Activated T-cell treated with anti-CD3 and anti-CD28 coated beads for 24 hours (primary cell): ENCODE data around the gene SORCS2.
"Not testable (repeated sequence)": the region's sequence is repeated elsewhere in the genome, so short reads cannot be mapped to it uniquely, and the experiment has no call there.

Experiments
- DNase-seq: peaks from one replicate; pipeline ENCODE4 v3.0.0-alpha.2; 2020; ENCODE audit warnings: low read depth

The SORCS2 gene

DNA sequence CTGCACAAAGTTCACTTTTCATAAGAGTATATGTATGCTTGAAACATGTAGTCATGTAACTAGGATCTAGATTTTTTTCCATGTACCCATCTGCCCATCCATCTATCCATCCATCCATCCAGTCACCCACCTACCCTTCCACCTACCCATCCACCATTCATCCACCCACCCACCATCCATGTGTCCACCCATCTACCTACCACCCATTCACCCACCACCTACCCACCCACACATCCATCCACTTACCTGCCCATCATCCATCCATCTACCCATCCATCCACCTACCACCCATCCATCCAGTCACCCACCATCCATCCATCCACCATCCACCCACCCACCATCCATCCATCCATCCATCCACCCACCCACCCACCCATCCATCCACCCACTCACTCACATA lies 364.2 kb downstream of the SORCS2 start:
- no peak for DNase-seq

DNA sequence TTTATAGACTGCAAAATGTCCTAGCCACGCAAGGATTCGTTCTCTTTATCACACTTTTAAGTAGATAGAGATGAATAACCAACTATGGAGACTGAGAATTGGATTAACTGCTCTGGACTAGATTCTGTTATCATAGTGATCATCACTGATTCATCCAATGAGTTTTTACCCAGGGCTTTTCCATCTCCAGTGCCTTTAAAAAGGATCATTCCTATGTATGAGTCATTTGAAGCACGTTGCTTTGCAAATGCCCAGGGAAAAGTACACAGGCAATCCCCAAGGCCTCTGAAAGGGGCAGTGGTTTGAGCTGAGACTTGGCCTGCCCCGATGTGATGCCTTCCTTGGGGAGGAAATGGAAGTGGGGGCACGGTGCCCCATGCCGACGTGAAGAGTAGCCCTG lies 365.1 kb downstream of the SORCS2 start:
- no peak for DNase-seq

DNA sequence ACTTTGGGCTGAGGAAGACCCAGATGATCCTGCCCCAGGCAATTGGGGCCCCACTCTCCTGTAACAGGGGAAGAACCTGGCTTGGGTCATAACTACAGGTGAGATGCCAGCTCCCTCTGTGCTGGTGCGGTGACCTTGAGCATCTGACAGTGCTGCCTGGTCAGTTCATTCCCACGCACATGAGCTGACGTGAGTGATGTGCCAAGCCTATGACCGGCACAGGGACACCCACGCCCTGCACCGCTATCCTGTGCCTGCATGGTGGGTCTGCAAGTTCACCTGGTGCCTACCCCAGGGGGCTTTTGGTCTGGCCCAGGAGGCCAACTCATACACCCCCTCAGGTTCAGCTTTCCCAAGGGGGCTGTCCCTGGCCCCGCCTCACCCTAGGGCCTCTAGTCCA lies 366.1 kb downstream of the SORCS2 start:
- DNase-seq, result no peak

DNA sequence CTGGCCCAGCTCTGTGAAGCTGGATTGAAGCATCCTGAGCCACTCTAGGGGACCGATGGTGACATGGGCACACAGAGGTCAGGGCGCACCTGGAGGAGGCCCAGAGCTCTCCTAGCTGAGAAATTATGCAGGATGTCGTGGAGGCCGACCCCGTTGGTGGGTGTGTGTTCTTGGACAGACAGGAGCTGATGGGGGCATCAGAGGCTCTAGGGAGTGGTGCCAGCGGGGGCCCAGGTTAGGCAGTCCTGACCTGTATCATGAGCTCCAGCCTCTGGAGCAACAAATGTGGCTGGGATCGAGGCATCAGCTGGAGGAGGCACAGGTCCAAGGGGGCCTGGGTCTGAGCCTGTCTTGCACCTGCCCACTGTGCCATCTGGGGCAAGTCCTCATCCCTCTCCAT lies 367.0 kb downstream of the SORCS2 start:
- DNase-seq, result no peak

DNA sequence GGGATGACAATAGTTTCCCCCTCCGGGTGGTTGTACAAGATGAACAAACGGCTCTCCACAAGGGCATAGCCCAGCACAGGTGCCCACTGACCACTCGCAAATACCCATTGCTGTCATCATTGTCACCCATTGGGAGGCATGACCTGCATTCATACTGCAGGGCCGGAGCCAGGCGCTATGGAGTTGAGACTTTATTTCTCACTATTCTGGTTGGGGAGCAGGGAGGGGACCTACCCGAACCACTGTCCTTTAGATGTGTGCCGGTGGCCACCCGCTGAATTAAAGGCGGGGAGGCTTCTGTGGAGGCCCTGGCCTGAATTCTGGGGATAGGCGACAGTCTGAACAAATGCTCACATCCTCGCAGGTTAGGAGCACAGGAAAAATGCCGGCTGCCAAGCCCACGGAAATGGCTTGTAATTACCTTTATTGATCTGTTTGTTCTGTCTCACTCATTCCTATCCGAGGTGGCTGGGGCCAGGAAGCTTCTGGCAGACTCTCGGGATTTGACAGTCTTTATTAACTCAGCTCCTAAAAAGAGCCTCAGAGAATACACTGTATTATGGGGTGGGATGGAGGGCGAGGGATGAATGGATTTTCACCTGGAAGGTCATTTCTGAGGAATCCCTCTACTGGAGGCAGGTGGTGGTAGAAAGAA lies 367.5 kb downstream of the SORCS2 start:
- DNase-seq, result no peak

DNA sequence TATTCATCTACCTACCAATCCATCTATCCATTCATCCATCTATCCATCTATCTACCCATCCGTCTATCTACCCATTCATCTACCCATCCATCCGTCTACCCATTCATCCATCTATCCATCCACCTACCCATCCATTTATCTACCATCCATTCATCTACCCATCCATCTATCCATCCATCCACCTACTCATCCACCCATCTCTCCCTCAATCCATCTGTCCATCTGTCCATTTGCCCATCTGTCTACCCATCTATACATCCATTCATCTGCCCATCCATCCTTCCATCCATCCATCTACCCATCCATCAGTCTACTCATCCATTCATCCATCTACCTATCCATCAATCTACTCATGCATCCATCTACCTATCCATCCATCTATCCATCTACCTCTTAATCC lies 369.2 kb downstream of the SORCS2 start:
- DNase-seq, result no peak

DNA sequence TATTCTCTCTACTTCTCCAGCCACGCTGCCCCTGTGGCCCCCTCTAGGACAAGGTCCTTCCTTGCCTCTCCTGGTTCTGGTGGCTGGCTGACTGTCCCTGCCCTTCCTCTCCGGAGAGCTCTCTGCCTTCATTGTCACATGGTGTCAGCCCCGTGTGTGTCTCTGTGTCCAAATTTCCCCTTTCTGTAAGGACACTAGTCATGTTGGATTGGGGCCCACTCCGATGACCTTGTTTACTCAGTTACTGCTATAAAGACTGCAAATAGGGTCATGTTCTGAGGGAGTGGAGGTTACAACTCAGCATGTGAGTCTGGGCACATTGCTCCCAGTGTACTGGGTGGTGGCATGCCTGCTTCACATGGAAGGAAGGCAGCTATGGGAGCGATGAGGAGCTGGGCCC lies 371.9 kb downstream of the SORCS2 start:
- DNase-seq, result no peak

DNA sequence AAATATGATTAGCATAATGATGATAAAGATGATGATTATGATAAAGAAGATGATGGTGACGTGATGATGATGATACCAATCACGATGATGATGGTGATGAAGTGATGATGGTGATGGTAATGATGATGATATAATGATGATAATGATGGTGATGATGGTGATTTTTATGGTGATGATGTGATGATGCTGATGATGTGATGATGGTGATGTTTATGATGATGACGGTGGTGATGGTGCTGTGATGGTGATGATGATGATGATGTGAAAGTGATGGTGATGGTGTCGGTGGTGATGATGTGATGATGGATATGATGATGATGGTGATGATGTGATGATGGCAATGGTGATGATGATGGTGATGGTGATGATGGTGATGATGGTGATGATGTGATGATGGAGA lies 373.1 kb downstream of the SORCS2 start:
- no peak for DNase-seq

DNA sequence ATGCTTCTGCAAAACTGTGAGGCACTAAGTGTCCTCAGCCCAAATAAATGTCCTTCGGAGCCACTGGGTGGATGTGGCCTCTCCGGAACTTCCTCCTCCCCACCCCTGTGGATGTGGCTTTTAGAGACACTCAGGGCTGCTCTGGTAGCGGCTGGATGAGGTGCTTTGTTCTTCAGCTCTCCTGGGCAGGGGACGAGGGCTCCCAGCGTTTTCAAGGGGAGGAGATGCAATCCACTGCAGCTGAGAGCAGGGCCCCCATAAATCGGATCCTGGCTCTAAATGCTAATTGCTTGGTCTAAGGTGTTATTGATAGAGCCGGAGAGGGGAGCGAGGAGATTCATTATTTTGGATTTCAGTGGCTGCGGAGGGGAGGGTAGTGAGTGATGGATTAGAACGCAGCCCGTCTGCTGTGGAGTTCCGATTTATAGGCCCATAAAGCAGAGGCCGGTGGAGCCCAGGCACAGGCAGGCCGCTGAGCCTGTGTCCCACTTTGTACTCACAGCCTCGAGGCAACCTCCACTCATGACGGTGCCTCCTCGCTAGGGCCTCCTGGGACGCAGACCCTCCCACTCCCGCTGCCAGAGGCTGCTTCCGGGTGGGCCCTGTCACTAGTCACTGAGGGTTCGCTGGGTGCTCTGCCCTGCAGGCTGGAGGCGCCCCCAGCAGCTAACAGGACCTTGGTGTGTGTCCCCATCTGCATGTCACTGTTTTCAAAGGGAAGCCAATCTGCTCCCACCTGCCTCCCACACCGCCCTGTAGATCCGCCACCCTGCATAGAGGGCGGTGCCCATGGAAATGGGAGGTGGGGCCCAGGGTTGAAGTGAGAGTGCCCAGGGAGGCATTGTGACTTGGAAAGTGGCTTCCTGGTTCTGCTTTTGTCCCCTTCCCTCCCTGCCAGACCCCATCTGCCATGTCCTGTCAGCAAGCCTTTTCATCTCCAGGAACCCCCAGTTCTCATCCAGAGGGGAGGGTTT lies 377.8 kb downstream of the SORCS2 start:
- DNase-seq, result no peak

DNA sequence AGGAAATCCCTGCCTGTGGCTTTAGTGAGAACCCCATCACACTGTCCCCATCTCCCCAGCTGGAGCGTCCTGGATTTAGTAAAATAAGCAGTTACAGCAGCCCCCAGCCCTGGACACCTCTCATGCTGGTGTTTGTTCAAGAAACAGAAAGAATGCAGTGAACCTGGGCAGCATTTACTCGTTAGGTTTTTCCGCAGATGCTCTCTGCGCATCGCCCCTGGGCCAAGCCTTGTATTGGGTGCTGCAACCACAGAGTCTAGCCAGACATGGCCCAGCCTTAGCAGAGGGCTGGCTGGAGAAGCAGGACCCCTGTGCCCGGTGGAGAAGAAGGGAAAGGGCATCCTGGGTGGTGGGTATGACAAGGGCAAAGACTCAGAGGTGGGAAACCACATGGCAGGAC lies 378.7 kb downstream of the SORCS2 start:
- DNase-seq, result no peak

DNA sequence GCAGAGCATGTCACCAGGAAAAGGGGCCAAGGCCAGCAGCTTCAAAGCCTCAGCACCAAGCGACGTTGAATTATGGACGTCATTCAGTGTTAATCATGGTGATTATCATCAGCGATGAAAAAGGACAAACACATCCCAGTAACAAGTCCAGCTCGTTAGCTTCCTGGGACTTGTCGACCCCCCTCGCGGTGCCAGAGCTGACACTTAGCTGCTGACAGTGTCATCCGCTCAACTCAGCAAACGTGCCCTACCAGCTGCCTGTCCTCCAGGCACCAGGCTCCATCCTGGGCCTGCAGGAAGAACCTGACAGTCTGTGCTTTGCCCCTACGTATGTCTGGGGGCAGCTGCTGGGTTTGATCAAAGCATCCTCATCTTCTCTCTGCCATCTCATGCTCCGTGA lies 379.4 kb downstream of the SORCS2 start:
- no peak for DNase-seq

DNA sequence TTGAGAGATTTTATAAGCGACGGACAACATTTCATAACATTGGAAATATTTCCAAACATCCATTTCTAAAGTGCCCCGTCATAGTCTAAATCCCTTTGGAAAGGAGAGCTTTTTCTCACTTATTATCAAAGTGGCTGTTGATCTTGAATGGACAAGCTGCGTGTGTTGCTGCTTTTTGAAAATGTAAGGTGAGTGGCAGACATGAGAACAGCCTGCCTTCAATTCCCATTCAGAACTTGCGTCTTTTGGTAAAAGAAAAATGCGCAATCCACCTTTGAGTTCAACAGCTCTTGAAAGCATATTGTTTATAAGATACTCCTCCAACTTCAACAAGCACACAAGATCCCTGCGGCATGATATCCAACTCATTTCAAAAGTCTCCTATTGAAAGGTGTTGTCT lies 380.6 kb downstream of the SORCS2 start:
- no peak for DNase-seq

DNA sequence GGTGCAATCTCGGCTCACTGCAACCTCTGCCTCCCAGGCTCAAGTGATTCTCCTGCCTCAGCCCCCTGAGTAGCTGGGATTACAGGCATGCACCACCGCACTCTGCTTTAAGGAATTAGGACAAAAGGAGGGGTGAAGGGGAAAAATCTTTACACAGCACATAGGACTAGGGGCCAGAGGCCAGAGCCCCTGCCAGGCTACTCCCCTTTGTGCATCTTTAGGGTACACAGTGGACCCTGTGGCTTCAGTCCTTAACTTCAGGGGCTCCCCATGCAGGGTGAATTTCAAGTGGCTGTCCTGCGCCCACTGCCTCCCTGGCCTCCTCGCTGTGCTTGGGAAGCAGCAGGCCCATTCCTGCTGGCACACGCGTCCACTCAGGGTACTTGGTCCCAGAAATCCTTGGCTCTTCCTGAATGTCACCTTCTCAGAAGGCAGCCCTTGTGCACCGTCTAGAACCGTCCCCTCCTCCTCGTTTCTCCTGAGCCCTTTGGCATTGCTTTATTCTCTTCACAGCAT lies 381.3 kb downstream of the SORCS2 start:
- DNase-seq, result no peak

DNA sequence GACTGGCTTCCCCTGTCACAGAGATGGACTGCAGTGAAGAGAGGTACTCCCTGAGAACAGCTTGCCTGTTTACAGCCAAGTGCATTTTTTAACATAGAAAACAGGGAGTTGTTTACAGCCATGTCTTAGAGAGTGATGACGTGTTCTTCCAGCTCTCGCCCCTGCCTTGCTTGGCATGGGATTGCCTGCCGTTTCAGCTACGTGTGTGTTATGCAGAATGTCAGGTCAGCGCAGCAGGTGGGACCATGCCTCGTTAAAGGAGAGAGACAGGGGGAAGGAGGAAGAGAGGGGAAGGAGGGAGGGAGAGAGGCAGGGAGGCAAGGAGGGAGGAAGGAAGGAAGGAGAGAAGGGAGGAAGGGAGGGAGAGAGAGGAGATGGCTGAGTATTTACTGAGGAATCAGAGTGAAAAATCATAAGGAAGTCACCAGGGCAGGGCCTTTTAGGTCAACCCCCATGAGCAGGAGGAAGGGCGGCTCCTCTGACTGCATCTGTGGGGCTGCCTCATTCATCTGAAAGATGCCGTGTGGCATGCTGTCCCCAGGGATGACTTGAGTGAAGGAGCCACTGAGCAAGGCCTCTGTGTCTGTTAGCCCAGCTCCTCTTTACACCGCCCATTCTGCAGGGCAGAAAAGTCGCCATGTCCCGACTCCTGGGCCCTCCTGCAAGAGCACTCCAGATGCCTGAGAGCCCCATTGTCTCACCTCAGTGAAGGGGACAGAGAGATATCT lies 382.1 kb downstream of the SORCS2 start:
- no peak for DNase-seq

DNA sequence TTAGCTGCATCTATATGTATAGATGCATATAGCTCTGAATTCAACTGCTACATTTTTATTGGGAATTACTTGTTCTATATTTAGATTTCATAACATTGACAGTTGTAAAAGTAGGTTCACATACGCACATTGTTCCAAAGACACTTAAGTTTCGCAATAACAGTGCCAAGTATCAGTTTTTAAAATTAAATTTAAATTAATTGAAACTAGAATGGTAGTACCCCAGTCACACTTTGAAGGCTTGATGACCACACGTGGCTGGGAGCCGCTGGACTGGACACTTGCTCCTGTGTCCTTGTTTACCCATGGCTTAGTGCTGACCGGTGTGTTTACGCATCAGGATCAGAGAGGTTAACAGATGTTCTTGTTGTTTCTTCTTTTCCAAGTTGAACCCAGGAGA lies 383.1 kb downstream of the SORCS2 start:
- DNase-seq, result no peak

DNA sequence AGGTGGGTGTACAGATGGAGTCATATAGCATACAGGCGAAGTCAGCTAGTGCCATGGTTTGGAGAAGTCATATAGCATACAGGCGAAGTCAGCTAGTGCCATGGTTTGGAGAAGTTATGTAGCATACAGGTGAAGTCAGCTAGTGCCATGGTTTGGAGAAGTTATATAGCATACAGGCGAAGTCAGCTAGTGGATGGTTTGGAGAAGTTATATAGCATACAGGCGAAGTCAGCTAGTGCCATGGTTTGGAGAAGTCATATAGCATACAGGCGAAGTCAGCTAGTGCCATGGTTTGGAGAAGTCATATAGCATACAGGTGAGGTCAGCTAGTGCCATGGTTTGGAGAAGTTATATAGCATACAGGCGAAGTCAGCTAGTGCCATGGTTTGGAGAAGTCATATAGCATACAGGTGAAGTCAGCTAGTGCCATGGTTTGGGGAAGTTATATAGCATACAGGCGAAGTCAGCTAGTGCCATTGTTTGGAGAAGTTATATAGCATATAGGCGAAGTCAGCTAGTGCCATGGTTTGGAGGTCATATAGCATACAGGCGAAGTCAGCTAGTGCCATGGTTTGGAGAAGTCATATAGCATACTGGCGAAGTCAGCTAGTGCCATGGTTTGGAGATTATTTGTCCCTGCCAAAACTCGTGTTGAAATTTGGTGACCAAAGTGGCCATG lies 385.2 kb downstream of the SORCS2 start:
- DNase-seq, result not testable (repeated sequence)

DNA sequence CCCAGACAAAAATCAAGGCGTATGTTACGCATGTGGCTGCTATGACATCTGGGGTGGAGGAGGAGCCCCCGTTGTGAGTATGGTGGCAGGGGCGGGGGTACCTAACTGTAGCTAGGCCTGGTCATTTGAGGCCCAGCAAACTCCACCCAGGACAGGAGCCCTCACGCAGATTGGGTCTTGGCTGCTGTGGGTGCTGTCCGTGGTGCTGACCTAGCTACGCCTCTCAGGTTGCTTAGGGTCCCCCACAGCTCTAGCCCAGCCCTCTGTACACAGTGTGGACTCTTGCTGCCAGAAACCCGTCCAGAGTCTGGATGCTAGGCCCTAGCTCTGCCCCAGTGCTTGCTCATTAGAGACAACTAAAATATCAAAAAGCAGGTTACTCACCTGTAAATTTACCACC lies 389.1 kb downstream of the SORCS2 start:
- DNase-seq, result no peak

DNA sequence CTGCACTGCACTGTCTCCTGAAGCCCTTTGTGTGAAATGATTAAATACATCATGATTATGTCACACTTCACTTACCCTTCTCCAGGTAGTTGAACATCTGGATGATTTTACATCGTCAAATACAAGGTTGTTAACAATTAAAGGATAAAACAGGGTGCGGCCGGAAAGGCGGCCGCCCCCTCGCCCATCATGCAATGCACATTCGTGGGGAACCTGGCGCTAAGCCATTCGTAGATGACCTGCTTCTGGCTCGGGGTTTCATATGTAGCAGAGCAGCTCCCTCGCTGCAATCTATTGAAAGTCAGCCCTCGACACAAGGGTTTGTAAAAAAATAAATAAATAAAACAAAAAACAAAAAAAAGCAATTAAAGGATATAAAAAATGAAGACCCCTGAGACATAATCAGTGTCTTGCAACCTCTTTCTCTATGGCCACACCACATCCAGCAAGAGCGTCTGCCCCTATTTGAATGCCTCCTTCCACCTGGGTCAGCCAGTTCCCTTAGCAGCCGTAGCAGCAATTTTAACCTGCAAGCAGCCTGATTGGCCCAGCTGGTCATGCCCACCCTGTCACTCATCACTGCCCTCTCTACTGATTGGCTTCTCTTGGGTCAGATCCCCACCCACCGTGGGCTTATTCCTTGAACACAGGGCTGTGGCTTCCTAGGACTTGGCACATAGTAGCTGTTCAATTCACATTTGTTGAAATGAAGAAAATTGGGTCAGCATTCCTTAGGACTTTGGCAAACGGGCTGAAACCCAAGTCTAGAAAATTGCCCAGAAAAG lies 390.2 kb downstream of the SORCS2 start:
- DNase-seq, result no peak

DNA sequence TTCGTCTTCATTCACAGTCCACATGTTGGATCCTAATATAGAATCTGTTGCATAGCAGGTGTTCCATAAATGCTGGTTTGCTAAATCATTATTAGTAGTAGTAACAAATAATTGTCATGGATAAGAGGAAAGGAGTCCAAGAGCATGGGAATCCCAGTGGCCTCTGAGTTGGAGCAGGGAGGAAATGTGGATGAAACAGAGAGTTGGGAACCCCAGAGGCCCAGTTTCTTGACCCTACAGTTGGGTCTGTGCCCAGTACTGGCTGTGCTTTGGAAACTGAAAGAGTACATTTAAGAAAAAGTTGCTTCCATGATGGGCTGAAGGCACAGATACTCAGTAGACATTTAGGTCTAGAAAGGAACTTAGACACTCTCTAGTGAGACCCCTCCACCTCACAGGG lies 391.8 kb downstream of the SORCS2 start:
- no peak for DNase-seq

DNA sequence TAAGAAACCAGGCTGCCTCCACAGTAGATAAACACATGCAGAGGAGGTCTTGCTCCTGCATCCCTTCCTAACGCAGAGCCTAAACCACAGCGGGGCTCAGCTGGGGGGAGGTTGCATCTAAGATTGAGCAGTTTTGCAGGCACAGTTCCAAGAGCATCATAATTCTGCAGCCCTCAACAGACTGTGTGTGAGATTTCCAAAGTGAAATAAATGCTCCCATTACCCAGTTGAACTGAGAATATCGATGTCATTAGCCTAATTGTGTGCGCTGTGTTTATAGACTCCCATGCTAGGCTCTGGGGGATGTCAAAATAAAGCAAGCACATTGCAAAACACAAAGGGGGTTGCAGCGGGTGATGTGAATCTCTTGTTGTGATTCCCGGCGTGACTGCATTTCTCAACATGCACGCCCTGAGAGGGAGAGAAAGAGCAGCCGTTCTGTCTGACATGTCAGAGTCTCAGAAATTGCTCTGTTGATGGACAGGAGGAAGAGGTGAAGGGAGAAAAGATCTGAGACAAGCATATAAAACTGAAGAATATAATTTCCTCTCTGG lies 392.3 kb downstream of the SORCS2 start:
- no peak for DNase-seq

DNA sequence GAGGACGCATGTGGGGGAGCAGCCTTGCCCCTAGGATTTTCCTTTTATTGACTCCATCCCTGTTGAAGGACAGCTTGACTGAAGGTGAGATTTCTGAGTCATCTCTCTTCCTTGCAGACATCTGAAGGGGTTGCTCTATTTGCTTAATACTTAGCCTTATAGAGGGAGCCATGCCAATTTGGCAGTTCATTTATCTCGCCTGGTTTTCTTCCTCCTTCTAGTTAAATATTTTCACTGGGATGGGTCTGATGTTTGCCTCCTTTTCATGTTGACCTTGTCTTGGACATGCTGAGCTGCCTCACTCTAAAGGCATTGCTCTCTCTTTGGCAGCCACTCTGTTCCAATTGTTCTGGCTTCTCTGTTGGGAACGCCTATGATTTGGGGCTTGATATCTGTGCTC lies 393.4 kb downstream of the SORCS2 start:
- no peak for DNase-seq
